OCI-LY7 (cell line): Measurements from ENCODE around the gene PIM3. TPM values are rescaled to one million over a fixed set of nuclear protein-coding genes. Genes with fewer than 3 reads are reported as not detected.

Experiments used
- BruUV-seq: library from RNA; stranded (reverse); fragments of 400-500 nt; replicated peaks from 2 replicates; lab custom pipeline; 2021; lab: Mats Ljungman, UMichigan
- CTCF ChIA-PET: fragments of 300-600 bp; sonication (Branson Sonifier 250); formaldehyde crosslinking; loops from one replicate; lab custom pipeline; 2022; ENCODE audit warnings: antibody characterized with exemption; ENCODE audit not compliant: unreplicated experiment; lab: Charles Lee
- POLR2A ChIA-PET: fragments of 300-600 bp; sonication (Branson Sonifier 250); formaldehyde crosslinking; loops from one replicate; lab custom pipeline; 2022; ENCODE audit warnings: antibody characterized with exemption; lab: Charles Lee
- DNase-seq: peaks from one replicate; pipeline ENCODE4 v3.0.0-alpha.2; 2015; ENCODE audit warnings: low spot score
- H2AFZ ChIP-seq: fragments of 200-600 bp; sonication (generic), shearing (Covaris generic); 2 replicates; pipeline ENCODE4 v1.6.1; 2014; ENCODE audit warnings: mild to moderate bottlenecking, antibody characterized with exemption, low read length, moderate library complexity
- H3K27ac ChIP-seq: fragments of 200-600 bp; sonication (generic); 2 replicates; pipeline ENCODE4 v1.5.1; 2014; ENCODE audit warnings: mixed run types, low read depth, mild to moderate bottlenecking, moderate library complexity, low read length, inconsistent platforms; ENCODE audit not compliant: poor library complexity, severe bottlenecking
- H3K36me3 ChIP-seq: fragments of 200-600 bp; sonication (generic); 2 replicates; pipeline ENCODE4 v1.6.1; 2014; ENCODE audit warnings: mild to moderate bottlenecking, antibody characterized with exemption, low read length, moderate library complexity, mixed read lengths; ENCODE audit not compliant: insufficient read depth
- H3K4me1 ChIP-seq: fragments of 200-600 bp; sonication (generic); 2 replicates; pipeline ENCODE4 v1.5.1; 2014; ENCODE audit warnings: mild to moderate bottlenecking, low read length; ENCODE audit not compliant: insufficient read depth, poor library complexity, severe bottlenecking
- H3K4me2 ChIP-seq: fragments of 200-600 bp; sonication (generic); 2 replicates; pipeline ENCODE4 v1.6.1; 2014; ENCODE audit warnings: mild to moderate bottlenecking, low read length
- H3K4me3 ChIP-seq: fragments of 200-600 bp; sonication (generic); 2 replicates; pipeline ENCODE4 v1.5.1; 2014; ENCODE audit warnings: mild to moderate bottlenecking, low read depth, low read length; ENCODE audit not compliant: poor library complexity, severe bottlenecking
- H3K79me2 ChIP-seq: fragments of 200-600 bp; sonication (generic); 2 replicates; pipeline ENCODE4 v1.6.1; 2016; ENCODE audit warnings: low read depth, mild to moderate bottlenecking, low read length, moderate library complexity, mixed read lengths; ENCODE audit not compliant: insufficient read depth
- H3K9me2 ChIP-seq: fragments of 200-600 bp; sonication (generic); 2 replicates; pipeline ENCODE4 v1.6.1; 2016; ENCODE audit warnings: mild to moderate bottlenecking, low read length, mixed read lengths; ENCODE audit not compliant: insufficient read depth
- H3K9me3 ChIP-seq: fragments of 200-600 bp; sonication (generic); 2 replicates; pipeline ENCODE4 v1.6.1; 2014; ENCODE audit warnings: mild to moderate bottlenecking, mixed run types, low read length, mixed read lengths
- H4K20me1 ChIP-seq: fragments of 200-600 bp; sonication (generic); 2 replicates; pipeline ENCODE4 v1.6.1; 2014; ENCODE audit warnings: mild to moderate bottlenecking, antibody characterized with exemption, low read length, moderate library complexity, mixed read lengths; ENCODE audit not compliant: insufficient read depth
- EZH2phosphoT487 ChIP-seq: fragments of 200-600 bp; sonication (generic); IDR thresholded peaks from 2 replicates; pipeline ENCODE4 v1.6.1; 2018; ENCODE audit warnings: low read depth, borderline replicate concordance, mild to moderate bottlenecking, mixed run types, antibody characterized with exemption, low read length, moderate library complexity, mixed read lengths
- intact Hi-C: fragments of 100-400 bp; cut with micrococcal nuclease; formaldehyde crosslinking; loops from one replicate; pipeline ENCODE4 v1.10.0; 2022; ENCODE audit not compliant: unreplicated experiment
- total RNA-seq, 2 experiments: library from RNA; depleted of rRNA in 1 of 2; stranded (reverse); fragments of >200 nt in 1 of 2; shearing (Covaris generic) in 1 of 2; gene quantifications; 2 replicates each; pipeline ENCODE4 v1.2.3, GENCODE V29; 2014 to 2022
- TF ChIP-seq, protein P1 (sequence below): fragments of 200-600 bp; sonication (generic); conservative IDR thresholded peaks from 2 replicates; pipeline ENCODE4 v1.5.1; 2014; ENCODE audit warnings: mild to moderate bottlenecking, antibody characterized with exemption, low read length, moderate library complexity, mixed read lengths

PIM3 gene
- total RNA-seq, 2 experiments from 2014 or later = 60.5 to 81.7 TPM

DNA sequence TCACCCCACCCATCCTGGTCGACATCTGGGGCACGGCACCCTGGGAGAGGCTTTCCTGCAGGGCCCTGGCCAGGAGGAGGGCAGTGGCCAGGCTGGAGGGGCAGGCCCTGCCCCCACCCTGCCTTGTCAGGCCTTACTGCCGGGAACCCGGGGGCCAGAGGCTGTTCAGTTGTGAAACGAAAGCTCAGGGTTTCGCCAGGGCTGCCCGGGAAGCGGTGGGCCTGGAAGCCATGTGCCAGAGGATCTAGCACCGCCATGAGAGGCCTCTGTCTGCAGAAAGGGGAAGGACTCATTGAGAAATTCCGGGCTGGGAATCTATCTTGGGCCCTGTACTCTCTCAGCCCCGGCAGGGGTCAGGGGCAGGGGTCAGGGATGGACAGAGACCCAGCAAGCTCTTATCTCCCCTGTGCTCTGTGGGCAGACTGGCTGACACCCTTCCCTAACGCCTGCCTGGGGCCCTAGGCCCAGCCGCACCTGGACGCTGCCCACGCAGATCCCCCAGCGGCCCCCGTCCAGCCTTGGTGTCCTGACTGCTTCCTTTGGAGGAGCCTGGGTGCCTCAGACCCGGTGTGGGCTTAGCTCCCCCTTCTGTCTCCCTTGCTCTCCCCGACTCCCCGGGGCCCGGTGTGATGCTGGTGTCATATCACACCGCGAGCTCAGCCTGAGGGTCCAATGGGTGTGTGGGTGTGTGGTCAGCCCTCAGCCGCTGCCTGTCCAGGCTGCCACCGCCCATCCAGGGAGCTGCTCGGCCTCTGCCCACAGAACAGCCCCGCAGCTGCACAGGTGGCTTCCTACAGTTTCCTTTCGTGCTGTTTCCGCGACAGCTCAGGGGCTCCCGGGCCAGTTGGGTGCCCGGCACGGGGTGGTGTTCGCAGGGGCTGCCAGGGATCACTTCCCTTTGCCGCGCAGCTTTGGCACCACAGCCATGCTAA, 6.5 kb downstream of the PIM3 start:
- peaks cover 19% of the 10 kb centered on the region; the same call in 1 of the 2 replicates for H3K79me2 ChIP-seq
- peak; percentile 51 for DNase-seq
- ChIA-PET CTCF (interaction anchor here (0.6 kb wide), 2 partner anchors 36 to 167 kb away, joined by 3 to 4 read pairs; no protein-coding TSS in a partner anchor), POLR2A (no interaction called here)
- no peak overlapping the region for H2AFZ ChIP-seq
- BruUV-seq = no TSS peak
- TF ChIP-seq, protein P1, sequence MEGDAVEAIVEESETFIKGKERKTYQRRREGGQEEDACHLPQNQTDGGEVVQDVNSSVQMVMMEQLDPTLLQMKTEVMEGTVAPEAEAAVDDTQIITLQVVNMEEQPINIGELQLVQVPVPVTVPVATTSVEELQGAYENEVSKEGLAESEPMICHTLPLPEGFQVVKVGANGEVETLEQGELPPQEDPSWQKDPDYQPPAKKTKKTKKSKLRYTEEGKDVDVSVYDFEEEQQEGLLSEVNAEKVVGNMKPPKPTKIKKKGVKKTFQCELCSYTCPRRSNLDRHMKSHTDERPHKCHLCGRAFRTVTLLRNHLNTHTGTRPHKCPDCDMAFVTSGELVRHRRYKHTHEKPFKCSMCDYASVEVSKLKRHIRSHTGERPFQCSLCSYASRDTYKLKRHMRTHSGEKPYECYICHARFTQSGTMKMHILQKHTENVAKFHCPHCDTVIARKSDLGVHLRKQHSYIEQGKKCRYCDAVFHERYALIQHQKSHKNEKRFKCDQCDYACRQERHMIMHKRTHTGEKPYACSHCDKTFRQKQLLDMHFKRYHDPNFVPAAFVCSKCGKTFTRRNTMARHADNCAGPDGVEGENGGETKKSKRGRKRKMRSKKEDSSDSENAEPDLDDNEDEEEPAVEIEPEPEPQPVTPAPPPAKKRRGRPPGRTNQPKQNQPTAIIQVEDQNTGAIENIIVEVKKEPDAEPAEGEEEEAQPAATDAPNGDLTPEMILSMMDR = no peak
- TF ChIP-seq EZH2phosphoT487 = no peak
- no peaks in the 10 kb centered on the region for H3K9me3 ChIP-seq
- 0 out of 2 replicates have a peak, but pooled peaks cover 4% of the 10 kb centered on the region for H4K20me1 ChIP-seq
- H3K36me3 ChIP-seq = peaks cover 34% of the 10 kb centered on the region
- H3K4me2 ChIP-seq = peak overlapping the region; percentile 26; the same call in 1 of the 2 replicates
- no peak overlapping the region for H3K4me3 ChIP-seq
- intact Hi-C loops = no loop called here
- H3K27ac ChIP-seq = no peak overlapping the region
- H3K9me2 ChIP-seq = no peaks in the 10 kb centered on the region
- H3K4me1 ChIP-seq = peaks cover 59% of the 10 kb centered on the region

DNA sequence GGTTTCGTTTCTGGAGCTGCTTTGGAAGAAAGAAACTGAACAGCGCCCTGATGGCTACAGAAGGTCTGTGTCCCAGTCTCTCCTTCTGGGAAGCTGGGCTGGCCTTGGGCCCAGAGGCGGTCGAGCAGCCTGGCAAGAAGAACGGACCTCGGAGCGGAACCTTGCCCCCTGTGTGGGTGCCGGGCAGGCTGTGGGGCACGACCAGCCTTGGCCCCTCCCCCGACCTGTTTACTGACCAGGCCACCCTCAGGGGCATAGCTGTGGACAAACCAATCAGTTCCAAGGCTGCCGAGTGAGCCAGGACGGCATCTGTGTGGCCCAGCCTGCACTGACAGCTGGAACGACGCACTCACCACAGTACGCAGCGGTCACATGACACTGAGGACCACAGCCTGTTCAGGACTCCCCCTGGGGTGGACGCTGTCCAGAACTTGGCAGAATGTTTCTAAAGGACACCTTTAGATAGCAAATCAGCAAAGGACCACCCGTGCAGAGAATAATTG, 7.2 kb downstream of the PIM3 start:
- Histone ChIP-seq H3K4me3 (no peak overlapping the region), H3K4me2 (0 out of 2 replicates have a peak overlapping the region, but pooled peaks have one; percentile 26), H3K79me2 (peaks cover 13% of the 10 kb centered on the region; the same call in 1 of the 2 replicates), H2AFZ (no peak overlapping the region), H3K4me1 (peaks cover 55% of the 10 kb centered on the region), H3K9me3 (no peaks in the 10 kb centered on the region), H3K27ac (no peak overlapping the region), H3K36me3 (peaks cover 27% of the 10 kb centered on the region), H3K9me2 (no peaks in the 10 kb centered on the region), H4K20me1 (0 out of 2 replicates have a peak, but pooled peaks cover 4% of the 10 kb centered on the region)
- POLR2A ChIA-PET = no interaction called here
- intact Hi-C loops = no loop called here
- no peak for DNase-seq
- CTCF ChIA-PET = no interaction called here
- no TSS peak for BruUV-seq
- TF ChIP-seq, protein P1 = no peak
- no peak for TF ChIP-seq EZH2phosphoT487
